ENCODE measurements around the gene LZTS3.
"Not testable (repeated sequence)": the region's sequence is repeated elsewhere in the genome, so short reads cannot be mapped to it uniquely, and the experiment has no call there.

Gene LZTS3

DNA sequence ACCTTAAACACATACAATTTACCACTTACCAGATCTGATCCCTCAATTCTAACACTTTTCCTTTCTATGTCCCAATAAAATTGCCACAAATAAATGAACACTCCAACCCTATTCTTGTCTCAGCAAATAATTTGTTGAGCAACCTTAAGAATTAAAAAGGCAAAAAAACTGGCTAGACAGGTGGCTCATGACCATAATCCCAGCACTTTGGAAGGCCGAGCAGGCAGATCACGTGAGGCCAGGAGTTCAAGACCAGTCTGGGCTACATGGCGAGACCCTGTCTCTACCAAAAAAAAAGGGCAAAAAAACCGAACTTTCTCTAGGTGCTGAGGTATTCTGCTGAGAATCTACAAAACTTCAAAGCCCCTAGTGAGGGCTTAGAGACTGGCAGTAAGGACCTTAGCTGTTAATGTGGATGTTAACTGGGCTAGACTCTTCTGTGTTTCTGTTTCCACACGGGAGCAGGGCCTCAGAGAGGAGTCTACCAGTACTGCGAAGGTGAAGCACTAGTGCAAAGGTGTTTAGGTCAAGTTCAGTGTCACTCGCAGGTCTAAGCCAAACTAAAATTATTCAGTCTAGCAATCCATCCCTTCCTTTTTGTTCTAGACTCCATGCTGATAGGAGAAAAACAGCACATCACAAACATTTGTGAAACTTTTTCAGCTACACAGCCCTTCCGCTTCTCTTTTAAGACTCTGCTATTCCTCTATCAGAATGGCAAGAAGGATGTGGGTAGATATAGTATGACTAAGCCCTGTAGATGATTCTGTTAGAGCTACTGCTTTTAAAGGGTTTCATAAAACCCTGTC, 16.3 kb downstream of the LZTS3 start:
- DNase-seq (ENCODE audit: insufficient read length, low spot score) (no peak), FAIRE-seq (no peak)
- TF ChIP-seq POLR2A (IDR thresholded peaks at IDR 0.05; ENCODE audit: low read depth, low read length) = no peak

DNA sequence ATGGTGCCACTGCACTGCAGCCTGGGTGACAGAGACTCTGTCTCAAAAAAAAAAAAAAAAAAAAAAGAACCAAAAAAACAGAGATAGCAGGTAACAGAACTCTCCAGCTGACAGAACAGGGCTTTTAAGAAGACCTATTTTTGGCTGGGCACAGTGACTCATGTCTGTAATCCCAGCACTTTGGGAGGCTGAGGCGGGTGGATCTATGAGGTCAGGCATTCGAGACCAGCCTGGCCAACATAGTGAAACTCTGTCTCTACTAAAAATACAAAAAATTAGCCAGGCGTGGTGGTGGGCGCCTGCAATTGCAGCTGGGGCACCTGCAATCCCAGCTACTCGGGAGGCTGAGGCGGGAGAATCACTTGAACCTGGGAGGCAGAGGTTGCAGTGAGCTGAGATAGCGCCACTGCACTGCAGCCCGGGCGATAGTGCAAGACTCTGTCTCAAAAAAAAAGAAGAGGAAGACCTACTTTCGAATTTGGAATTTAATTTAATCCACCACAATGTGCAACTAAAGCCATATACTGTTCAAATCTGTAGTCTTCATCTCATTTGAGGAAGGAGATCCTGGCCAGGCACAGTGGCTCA, 21.2 kb downstream of the LZTS3 start:
- not testable (repeated sequence) for DNase-seq (ENCODE audit: insufficient read length, low spot score); FAIRE-seq

GRCh38 chr20:3150908-3151307, 22.4 kb downstream of the LZTS3 start:
- DNase-seq (ENCODE audit: insufficient read length, low spot score) = no peak
- no peak for FAIRE-seq
- no peak for TF ChIP-seq POLR2A (IDR thresholded peaks at IDR 0.05; ENCODE audit: low read depth, low read length)

DNA sequence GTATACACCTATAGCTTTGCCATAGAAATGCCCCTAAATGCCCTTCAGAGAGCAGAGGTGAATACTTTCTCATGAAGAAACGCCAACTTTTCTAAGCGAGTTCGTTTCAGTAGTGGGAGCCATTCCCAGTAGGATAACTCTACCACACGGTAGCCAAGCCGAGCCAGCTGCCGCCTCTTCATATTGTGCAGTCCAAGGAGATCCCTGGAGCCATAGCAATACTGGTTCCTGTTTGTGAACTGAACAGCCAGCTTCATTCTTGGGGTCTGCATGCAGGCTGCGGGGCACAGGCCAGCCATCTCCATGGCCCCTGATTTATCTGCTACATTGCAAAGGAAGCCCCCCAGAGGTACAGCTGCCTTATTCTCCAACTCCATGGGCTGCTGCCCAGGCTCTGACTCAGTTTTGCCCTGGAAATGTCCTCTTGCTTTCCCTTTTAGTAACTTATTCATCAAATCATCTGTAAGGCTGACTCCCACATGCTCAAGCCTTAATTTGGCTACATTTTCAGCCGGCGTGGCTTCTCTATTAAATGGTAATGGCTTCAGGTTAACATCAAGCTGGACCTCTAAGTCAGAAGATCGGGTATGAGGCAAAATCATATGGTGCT, 26.5 kb downstream of the LZTS3 start:
- no peak for TF ChIP-seq POLR2A (IDR thresholded peaks at IDR 0.05; ENCODE audit: low read depth, low read length)
- no peak for FAIRE-seq
- DNase-seq (ENCODE audit: insufficient read length, low spot score) = no peak

- TF ChIP-seq POLR2A (IDR thresholded peaks at IDR 0.05; ENCODE audit: low read depth, low read length) = no peak
- DNase-seq (ENCODE audit: insufficient read length, low spot score) (no peak), FAIRE-seq (no peak)
Measured at GRCh38 chr20:3141757-3142156, 31.6 kb downstream of the LZTS3 start.

GRCh38 chr20:3137492-3137891, 35.9 kb downstream of the LZTS3 start:
- no peak for TF ChIP-seq POLR2A (IDR thresholded peaks at IDR 0.05; ENCODE audit: low read depth, low read length)
- FAIRE-seq (no peak), DNase-seq (ENCODE audit: insufficient read length, low spot score) (no peak)

DNA sequence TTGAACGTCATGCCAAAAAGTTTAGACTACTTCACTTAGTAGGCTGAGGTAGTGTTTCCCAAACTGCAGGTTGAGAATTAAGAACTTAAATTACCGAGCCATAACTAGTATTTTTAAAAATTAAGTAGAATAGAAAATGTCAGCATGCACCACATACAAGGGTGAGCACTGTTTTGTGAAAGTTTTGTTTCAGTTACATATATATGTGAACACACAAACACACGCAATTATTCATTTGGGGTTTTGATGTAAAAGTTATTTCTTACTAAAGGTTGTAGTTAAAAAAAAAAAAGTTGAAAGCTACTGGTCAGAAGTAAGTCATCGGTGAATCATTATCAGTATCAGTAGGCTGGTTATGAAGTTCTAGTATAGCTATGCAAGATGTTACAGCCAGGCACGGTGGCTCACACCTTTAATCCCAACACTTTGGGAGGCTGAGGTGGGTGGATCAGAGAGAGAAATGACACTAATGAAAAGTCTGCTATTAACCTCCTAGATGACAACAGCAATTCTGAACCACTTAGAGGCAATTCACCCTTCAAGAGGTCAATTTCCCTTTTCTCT, 37.8 kb downstream of the LZTS3 start:
- FAIRE-seq (no peak), DNase-seq (ENCODE audit: insufficient read length, low spot score) (no peak)
- TF ChIP-seq POLR2A (IDR thresholded peaks at IDR 0.05; ENCODE audit: low read depth, low read length) = no peak

DNA sequence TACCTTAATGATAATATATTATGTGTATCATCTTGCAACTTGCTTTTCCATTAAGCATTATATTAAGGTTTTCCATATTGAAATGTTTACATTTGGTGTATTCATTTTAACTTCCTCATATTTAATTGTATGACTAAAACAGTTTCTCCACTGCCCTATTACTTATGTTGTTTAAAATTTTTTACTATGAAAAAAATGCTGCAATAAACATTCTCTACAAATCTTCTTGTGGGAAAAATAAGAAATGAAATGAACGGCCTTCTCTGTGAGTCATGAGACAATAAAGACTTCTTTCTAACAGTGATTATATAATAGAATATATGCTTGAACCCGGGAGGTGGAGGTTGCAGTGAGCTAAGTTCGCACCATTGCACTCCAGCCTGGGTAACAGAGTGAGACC, 39.2 kb downstream of the LZTS3 start:
- no peak for TF ChIP-seq POLR2A (IDR thresholded peaks at IDR 0.05; ENCODE audit: low read depth, low read length)
- FAIRE-seq (no peak), DNase-seq (ENCODE audit: insufficient read length, low spot score) (no peak)

- no peak for FAIRE-seq
- DNase-seq (ENCODE audit: insufficient read length, low spot score) = no peak
Measured at GRCh38 chr20:3133155-3133554, 40.2 kb downstream of the LZTS3 start.

DNA sequence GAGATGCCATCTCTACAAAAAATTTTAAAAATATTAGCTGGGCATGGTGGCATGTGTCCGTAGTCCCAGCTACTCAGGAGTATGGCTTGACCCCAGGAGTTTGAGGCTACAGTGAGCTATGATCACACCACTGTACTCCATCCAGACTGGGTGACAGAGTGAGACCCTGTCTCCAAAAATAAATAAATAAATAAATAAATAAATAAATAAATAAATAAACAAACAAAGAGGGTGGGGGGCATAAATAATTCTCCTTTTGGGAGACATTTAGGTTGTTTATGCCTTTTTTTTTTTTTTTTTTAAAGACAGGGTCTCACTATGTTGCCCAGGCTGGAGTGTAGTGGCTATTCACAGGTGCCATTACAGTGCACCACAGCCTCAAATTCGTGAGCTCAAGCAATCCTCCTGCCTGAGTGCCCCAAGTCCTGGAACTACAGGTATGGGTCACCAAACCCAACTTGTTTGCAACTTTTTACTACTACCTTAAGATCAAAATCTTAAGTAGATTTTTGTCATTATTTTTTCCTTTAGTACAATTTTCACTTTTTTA, 43.2 kb downstream of the LZTS3 start:
- FAIRE-seq (no peak), DNase-seq (ENCODE audit: insufficient read length, low spot score) (no peak)
- no peak for TF ChIP-seq POLR2A (IDR thresholded peaks at IDR 0.05; ENCODE audit: low read depth, low read length)

More at GRCh38 chr20:3133155-3133554, 40.2 kb downstream of the LZTS3 start:
- TF ChIP-seq POLR2A (IDR thresholded peaks at IDR 0.05; ENCODE audit: low read depth, low read length) = no peak

GRCh38 chr20:3129094-3129493, 44.3 kb downstream of the LZTS3 start:
- no peak for FAIRE-seq
- DNase-seq (ENCODE audit: insufficient read length, low spot score) = no peak
- TF ChIP-seq POLR2A (IDR thresholded peaks at IDR 0.05; ENCODE audit: low read depth, low read length) = no peak

DNA sequence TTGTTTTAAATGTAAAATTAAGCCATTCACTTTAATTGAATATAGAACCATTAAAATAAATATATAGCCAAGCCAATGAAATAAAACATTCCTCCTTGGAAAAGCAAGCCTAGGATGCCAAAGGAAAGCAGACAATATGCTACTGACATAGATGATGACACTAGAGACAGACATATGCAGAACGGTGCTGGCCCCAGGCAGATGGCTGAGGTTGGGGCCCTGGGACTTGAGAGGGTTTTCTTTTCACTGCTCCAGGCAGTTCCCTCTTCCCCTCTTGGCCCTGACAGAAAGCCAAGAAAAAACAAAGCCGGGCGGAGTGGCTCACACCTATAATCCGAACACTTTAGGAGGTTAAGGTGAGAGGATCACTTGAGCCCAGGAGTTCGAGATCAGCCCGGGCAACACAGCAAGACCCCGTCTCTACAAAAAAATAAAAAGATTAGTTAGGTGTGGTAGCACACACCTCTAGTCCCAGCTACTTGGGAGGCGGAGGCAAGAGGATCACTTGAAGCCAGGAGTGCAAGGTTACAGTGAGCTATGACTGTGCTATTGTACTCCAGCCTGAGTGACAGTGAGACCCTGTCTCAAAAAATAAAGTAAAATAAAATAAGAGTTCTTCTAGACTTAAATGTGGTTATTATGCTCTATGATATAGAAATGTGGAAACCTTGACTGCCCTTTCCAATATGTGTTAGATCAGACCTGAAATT, 44.9 kb downstream of the LZTS3 start:
- DNase-seq (ENCODE audit: insufficient read length, low spot score) (no peak), FAIRE-seq (no peak)
- TF ChIP-seq POLR2A (IDR thresholded peaks at IDR 0.05; ENCODE audit: low read depth, low read length) = no peak

GRCh38 chr20:3126527-3126859, 46.9 kb downstream of the LZTS3 start:
- no peak for FAIRE-seq
- TF ChIP-seq POLR2A (IDR thresholded peaks at IDR 0.05; ENCODE audit: low read depth, low read length) = no peak
- no peak for DNase-seq (ENCODE audit: insufficient read length, low spot score)

- DNase-seq (ENCODE audit: insufficient read length, low spot score); FAIRE-seq: not testable (repeated sequence)
Measured at GRCh38 chr20:3125776-3126526, 47.4 kb downstream of the LZTS3 start.

GRCh38 chr20:3124773-3125560, 48.4 kb downstream of the LZTS3 start:
- DNase-seq (ENCODE audit: insufficient read length, low spot score); FAIRE-seq: not testable (repeated sequence)

DNA sequence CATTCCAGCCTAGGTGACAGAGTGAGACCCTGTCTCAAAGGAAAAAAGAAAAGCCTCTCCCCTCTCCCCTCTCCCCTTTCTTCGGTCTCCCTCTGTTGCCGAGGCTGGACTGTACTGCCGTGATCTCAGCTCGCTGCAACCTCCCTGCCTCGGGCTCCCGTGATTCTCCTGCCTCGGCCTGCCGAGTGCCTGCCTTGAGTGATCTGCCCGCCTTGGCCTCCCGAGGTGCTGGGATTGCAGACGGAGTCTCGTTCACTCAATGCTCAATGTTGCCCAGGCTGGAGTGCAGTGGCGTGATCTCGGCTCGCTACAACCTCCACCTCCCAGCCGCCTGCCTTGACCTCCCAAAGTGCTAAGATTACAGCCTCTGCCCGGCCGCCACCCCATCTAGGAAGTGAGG, 49.2 kb downstream of the LZTS3 start:
- not testable (repeated sequence) for DNase-seq (ENCODE audit: insufficient read length, low spot score); FAIRE-seq
